ENCODE results near the gene LAT. TPM values are rescaled to one million over a fixed set of nuclear protein-coding genes. Genes with fewer than 3 reads are reported as not detected.

Gene LAT
- total RNA-seq, 8 experiments from 2014 or later: 0.71 to 6.2 (median 3.4) TPM

DNA sequence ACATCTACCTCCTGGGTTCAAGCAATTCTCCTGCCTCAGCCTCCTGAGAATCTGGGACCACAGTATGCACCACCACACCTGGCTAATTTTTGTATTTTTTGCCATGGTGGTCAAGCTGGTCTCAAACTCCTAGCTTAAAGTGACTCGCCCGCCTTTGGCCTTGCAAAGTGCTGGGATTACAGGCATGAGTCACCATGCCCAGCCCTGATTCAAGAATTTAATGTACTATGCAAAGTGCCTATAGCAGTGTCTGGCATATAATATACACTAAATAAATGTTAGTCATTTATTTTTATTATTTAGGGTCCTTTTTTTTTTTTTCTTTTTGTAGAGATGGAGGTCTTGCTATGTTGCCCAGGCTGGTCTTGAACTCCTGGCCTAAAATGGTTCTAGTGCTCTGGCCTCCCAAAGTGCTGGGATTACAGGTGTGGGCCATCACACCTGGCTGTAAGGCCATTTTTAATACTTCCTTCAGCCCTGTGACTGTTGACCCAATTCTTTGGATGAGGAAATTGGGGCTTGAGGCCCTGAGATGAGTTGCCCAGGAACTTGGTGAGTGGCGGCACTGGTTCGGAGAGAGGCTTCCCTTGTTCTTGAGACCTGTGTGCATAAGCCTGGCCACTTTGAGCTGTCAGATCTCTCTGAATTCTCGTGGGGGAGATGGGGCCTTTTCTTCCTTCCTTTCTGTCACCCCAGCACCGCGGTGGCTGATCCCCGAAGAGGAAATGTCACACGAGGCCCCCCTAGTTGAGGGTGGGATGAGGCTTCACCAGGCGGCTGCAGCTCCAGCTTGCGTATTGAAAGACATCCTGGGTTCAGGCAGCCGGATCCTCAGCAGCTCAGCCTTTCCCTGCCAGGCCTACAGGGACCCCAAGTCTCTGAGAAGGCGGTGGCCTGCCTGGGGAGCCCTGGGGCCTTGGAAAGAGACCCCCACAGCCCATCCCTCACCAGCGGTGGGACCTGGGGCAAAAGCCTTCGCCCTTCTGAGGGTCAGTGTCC, 38.7 kb downstream of the LAT start:
- Histone ChIP-seq H3K4me3 (no peak overlapping the region), H3K4me1 (replicated peaks in 1 of 2) (no peaks in the 10 kb centered on the region), H3K27ac (no peak overlapping the region)
- peak in 3 of 8 experiments; percentile 67 to 87 (median 87) for ATAC-seq (replicated peaks in 6 of 8)
- 0 to 92% (median 67%) methylated on average over 2 to 8 of the region's 15 CpGs; no CpG with 5 or more reads in 1 of the 10 experiments for WGBS, 10 experiments
- in situ Hi-C loops (cut with MboI; ENCODE audit: low pct_unique_long_range_greater_than_20kb in 2 of 9, low sequenced_read_pairs in 9 of 9, unreplicated experiment in 9 of 9): no loop called here

GRCh38 chr16:29024278-29024677, 39.4 kb downstream of the LAT start:
- no peaks in the 10 kb centered on the region for H3K4me1 ChIP-seq (replicated peaks in 1 of 2)
- ATAC-seq (replicated peaks in 6 of 8): no peak
- H3K27ac ChIP-seq: no peak overlapping the region
- WGBS, 10 experiments: 33 to 100% (median 73%) methylated on average over 1 of the region's 5 CpGs; no CpG with 5 or more reads in 6 of the 10 experiments
- H3K4me3 ChIP-seq: no peak overlapping the region
- in situ Hi-C loops (cut with MboI; ENCODE audit: low pct_unique_long_range_greater_than_20kb in 2 of 9, low sequenced_read_pairs in 9 of 9, unreplicated experiment in 9 of 9): no loop called here

- Histone ChIP-seq H3K4me1 (replicated peaks in 1 of 2) (no peaks in the 10 kb centered on the region), H3K27ac (no peak overlapping the region), H3K4me3 (no peak overlapping the region)
- 50 to 70% (median 61%) methylated on average over 1 to 3 of the region's 5 CpGs; no CpG with 5 or more reads in 6 of the 10 experiments for WGBS, 10 experiments
- ATAC-seq (replicated peaks in 6 of 8): no peak
- in situ Hi-C loops (cut with MboI; ENCODE audit: low pct_unique_long_range_greater_than_20kb in 2 of 9, low sequenced_read_pairs in 9 of 9, unreplicated experiment in 9 of 9): no loop called here
Observed at GRCh38 chr16:29025218-29025617, 40.4 kb downstream of the LAT start.

DNA sequence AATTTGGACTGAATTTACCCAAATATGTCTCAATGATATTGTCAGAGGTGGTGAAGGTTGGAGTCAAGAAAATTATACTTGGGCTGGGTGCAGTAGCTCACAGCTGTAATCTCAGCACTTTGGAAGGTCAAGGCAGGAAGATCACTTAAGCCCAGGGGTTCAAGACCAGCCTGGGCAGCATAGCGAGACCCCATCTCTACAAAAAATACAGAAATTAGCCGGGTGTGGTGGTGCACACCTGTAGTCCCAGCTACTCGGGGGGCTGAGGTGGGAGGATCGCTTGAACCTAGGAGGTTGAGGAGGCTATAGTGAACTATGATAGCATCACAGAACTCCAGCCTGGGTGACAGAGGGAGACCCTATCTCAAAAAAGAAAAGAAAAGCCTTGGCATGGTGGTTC, 40.9 kb downstream of the LAT start:
- no peak overlapping the region for H3K27ac ChIP-seq
- WGBS, 10 experiments: 88 to 100% (median 95%) methylated on average over 1 to 3 of the region's 4 CpGs; no CpG with 5 or more reads in 6 of the 10 experiments

GRCh38 chr16:29028457-29029167, 43.8 kb downstream of the LAT start:
- in situ Hi-C loops (cut with MboI; ENCODE audit: low pct_unique_long_range_greater_than_20kb in 2 of 9, low sequenced_read_pairs in 9 of 9, unreplicated experiment in 9 of 9): no loop called here
- no peak for ATAC-seq (replicated peaks in 6 of 8)
- H3K27ac ChIP-seq: no peak overlapping the region
- no peak overlapping the region for H3K4me3 ChIP-seq
- no peaks in the 10 kb centered on the region for H3K4me1 ChIP-seq (replicated peaks in 1 of 2)
- WGBS, 10 experiments: 63 to 100% (median 71%) methylated on average over 1 to 4 of the region's 7 CpGs; no CpG with 5 or more reads in 2 of the 10 experiments

More for the DNA sequence above, 40.9 kb downstream of the LAT start:
- in situ Hi-C loops (cut with MboI; ENCODE audit: low pct_unique_long_range_greater_than_20kb in 2 of 9, low sequenced_read_pairs in 9 of 9, unreplicated experiment in 9 of 9): no loop called here
- Histone ChIP-seq H3K4me1 (replicated peaks in 1 of 2) (no peaks in the 10 kb centered on the region), H3K4me3 (no peak overlapping the region)
- ATAC-seq (replicated peaks in 6 of 8): no peak

GRCh38 chr16:29029168-29029994, 44.5 kb downstream of the LAT start:
- Histone ChIP-seq H3K27ac (no peak overlapping the region), H3K4me3 (no peak overlapping the region), H3K4me1 (replicated peaks in 1 of 2) (no peaks in the 10 kb centered on the region)
- in situ Hi-C loops (cut with MboI; ENCODE audit: low pct_unique_long_range_greater_than_20kb in 2 of 9, low sequenced_read_pairs in 9 of 9, unreplicated experiment in 9 of 9): no loop called here
- ATAC-seq (replicated peaks in 6 of 8): peak; percentile 47 to 96 (median 69)
- whole genome bisulfite sequencing, 10 experiments: 6 to 80% (median 51%) methylated on average over 1 to 5 of the region's 16 CpGs; no CpG with 5 or more reads in 7 of the 10 experiments

- no peak for ATAC-seq (replicated peaks in 6 of 8)
- WGBS, 10 experiments: 20 to 83% (median 78%) methylated on average over 1 to 4 of the region's 8 CpGs; no CpG with 5 or more reads in 3 of the 10 experiments
- Histone ChIP-seq H3K4me3 (no peak overlapping the region), H3K27ac (no peak overlapping the region), H3K4me1 (replicated peaks in 1 of 2) (no peaks in the 10 kb centered on the region)
- in situ Hi-C loops (cut with MboI; ENCODE audit: low pct_unique_long_range_greater_than_20kb in 2 of 9, low sequenced_read_pairs in 9 of 9, unreplicated experiment in 9 of 9): no loop called here
Observed at GRCh38 chr16:29030086-29030840, 45.4 kb downstream of the LAT start.

Other genes with a start within 250 kb of the LAT start
- 1 to 10 TPM in 5 of 8 experiments, under 1 TPM in 3; 0.60 to 7.5 (median 1.5) TPM for gene NPIPB9, start 233.3 kb upstream of the LAT start, total RNA-seq
- gene ATXN2L, start 162.1 kb upstream of the LAT start, total RNA-seq: 100 to 1,000 TPM in 2 of 8 experiments, 10 to 100 TPM in 6; 30.4 to 129 (median 57.4) TPM
- 100 to 1,000 TPM in 7 of 8 experiments, 10 to 100 TPM in 1; 97.3 to 268 (median 122) TPM for gene TUFM, start 138.7 kb upstream of the LAT start, total RNA-seq
- gene SH2B1, start 121.2 kb upstream of the LAT start, total RNA-seq: 10 to 100 TPM; 14.5 to 59.6 (median 32.1) TPM
- 1 to 10 TPM in 5 of 8 experiments, under 1 TPM in 3; 0.49 to 7.2 (median 1.8) TPM for gene ATP2A1, start 106.6 kb upstream of the LAT start, total RNA-seq
- 10 to 100 TPM in 5 of 8 experiments, 1 to 10 TPM in 3; 8.2 to 22.9 (median 11.1) TPM for gene RABEP2, start 59.8 kb upstream of the LAT start, total RNA-seq
- under 1 TPM in 4 of 8 experiments, not detected in 4; 0.13 to 0.56 (median 0.31) TPM for gene CD19, start 53.1 kb upstream of the LAT start, total RNA-seq
- 10 to 100 TPM; 10.2 to 51.7 (median 16.4) TPM for gene NFATC2IP, start 34.1 kb upstream of the LAT start, total RNA-seq
- gene SPNS1, start 10.3 kb upstream of the LAT start, total RNA-seq: 10 to 100 TPM; 23.4 to 63.3 (median 32.6) TPM